Measurements from ENCODE around the gene SP5. TPM values are rescaled to one million over a fixed set of nuclear protein-coding genes. Genes with fewer than 3 reads are reported as not detected.
"Not testable (repeated sequence)": the region's sequence is repeated elsewhere in the genome, so short reads cannot be mapped to it uniquely, and the experiment has no call there.

SP5 gene
- total and polyA plus RNA-seq, 9 donors, result 0.20 to 2.9 (median 0.79) TPM; not detected in 1

DNA sequence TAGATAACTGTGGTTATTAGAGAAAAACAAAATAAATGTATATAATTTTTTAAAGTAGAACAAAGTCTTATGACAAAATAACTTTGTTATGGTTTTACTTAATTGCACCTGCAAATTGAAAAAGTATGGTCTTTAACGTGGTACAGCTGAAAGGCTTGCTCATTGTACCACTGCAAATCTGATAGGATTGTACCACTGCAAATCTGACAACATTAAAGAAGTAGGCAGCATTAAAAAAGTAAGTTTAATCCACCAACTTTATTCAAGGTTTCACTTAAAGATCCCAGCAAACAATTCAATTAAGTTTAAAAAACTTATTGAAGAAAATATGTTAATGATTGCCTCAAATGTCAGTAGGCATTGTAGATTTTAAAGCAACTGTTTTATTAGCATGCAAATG is 4.7 kb downstream of the SP5 start:
- 57 to 85% (median 83%) methylated on average over 1 of the region's 1 CpG for WGBS, 3 donors
- no peaks in the 10 kb centered on the region for H3K27me3 ChIP-seq
- intact Hi-C loops (cut with DNase I), result loop anchor here in 1 of 4 donors (10.0 kb wide), 1 partner anchor 95 kb away; the partner anchor contains the start of gene GAD1

DNA sequence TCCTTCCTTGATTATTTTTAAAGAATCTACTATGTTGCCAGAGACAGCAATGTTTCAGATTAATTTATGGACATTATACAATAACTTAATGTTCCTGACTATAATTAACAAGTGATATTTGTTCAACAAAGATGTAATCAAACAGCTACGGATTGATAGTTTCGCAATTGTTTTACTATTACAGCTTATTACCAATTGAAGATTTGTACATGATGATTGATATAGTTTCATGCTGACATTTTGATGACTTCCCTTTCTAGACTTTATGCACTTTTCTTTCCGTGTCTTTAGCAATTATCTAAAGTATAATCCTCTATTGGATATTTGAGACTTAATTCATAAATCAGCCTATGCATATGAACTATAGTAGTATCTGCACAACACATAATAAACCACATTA is 6.5 kb downstream of the SP5 start:
- TF ChIP-seq, protein P1, sequence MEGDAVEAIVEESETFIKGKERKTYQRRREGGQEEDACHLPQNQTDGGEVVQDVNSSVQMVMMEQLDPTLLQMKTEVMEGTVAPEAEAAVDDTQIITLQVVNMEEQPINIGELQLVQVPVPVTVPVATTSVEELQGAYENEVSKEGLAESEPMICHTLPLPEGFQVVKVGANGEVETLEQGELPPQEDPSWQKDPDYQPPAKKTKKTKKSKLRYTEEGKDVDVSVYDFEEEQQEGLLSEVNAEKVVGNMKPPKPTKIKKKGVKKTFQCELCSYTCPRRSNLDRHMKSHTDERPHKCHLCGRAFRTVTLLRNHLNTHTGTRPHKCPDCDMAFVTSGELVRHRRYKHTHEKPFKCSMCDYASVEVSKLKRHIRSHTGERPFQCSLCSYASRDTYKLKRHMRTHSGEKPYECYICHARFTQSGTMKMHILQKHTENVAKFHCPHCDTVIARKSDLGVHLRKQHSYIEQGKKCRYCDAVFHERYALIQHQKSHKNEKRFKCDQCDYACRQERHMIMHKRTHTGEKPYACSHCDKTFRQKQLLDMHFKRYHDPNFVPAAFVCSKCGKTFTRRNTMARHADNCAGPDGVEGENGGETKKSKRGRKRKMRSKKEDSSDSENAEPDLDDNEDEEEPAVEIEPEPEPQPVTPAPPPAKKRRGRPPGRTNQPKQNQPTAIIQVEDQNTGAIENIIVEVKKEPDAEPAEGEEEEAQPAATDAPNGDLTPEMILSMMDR (IDR thresholded peaks at IDR 0.05), result no peak
- TF ChIP-seq POLR2A (IDR thresholded peaks at IDR 0.05) (no peak), EP300 (IDR thresholded peaks at IDR 0.05) (no peak)
- no peaks in the 10 kb centered on the region for H3K4me1 ChIP-seq (ENCODE audit: insufficient read depth)
- H3K36me3 ChIP-seq, result no peaks in the 10 kb centered on the region
- no peak overlapping the region for H3K4me3 ChIP-seq
- no peaks in the 10 kb centered on the region for H3K9me3 ChIP-seq
- 89 to 93% (median 91%) methylated on average over 3 of the region's 3 CpGs for WGBS, 3 donors
- intact Hi-C loops (cut with DNase I), result no loop called here
- no peak overlapping the region for H3K27ac ChIP-seq
- no peak for DNase-seq
- H3K27me3 ChIP-seq, result no peaks in the 10 kb centered on the region

More for the DNA sequence above, 4.7 kb downstream of the SP5 start:
- H3K4me3 ChIP-seq, result no peak overlapping the region
- no peak overlapping the region for H3K27ac ChIP-seq
- H3K4me1 ChIP-seq (ENCODE audit: insufficient read depth), result peaks cover 10% of the 10 kb centered on the region
- DNase-seq, result no peak
- no peak for TF ChIP-seq EP300 (IDR thresholded peaks at IDR 0.05)
- TF ChIP-seq POLR2A (IDR thresholded peaks at IDR 0.05), result no peak
- TF ChIP-seq, protein P1 (IDR thresholded peaks at IDR 0.05), result no peak
- no peaks in the 10 kb centered on the region for H3K36me3 ChIP-seq
- no peaks in the 10 kb centered on the region for H3K9me3 ChIP-seq

DNA sequence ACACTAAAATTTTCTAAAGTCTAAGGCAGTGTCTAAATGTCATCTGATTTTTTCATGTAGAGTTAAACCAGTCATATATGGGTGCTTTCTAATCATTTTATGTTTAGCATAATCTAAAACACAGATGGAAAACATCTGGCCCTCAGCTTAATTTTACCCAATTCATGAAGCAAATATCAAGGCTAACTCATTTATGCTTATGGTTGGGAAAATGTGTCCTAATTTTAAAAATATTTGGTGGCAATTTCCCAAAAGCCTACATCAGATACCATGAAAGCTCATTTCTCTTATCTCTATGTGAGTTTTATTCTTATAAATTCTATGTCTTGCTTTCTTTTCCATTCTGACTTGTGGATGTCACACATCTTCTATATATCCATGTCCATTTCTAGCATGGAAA is 7.2 kb downstream of the SP5 start:
- Histone ChIP-seq H3K4me1 (ENCODE audit: insufficient read depth) (no peaks in the 10 kb centered on the region), H3K27me3 (no peaks in the 10 kb centered on the region), H3K36me3 (no peaks in the 10 kb centered on the region), H3K27ac (no peak overlapping the region), H3K9me3 (no peaks in the 10 kb centered on the region), H3K4me3 (no peak overlapping the region)
- no peak for TF ChIP-seq EP300 (IDR thresholded peaks at IDR 0.05)
- intact Hi-C loops (cut with DNase I), result no loop called here
- DNase-seq, result no peak

DNA sequence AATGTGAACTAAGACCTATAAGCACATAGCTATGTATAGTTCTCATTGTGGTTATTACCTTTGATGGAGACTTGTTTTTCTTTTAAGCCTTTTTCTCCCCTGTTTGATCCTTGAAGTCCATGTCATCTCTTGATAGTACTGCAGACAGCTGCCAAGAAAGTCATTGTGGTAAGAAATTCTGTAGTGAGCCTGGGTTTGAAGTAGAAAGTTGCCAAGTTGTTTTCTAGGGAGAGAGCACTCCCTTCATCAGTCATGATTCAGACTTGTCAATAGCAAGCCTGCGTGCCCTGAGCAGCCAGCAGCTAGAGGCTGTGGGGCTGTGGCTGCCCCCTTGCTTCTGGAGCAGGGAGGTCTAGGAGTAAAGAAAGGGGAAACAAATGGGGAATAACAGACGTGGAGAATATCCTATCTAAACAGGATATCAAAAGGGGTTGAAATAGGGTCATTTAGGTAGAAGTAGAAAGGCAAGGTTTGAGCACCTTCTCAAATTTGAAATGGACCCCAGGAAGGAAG is 8.4 kb downstream of the SP5 start:
- H3K36me3 ChIP-seq, result no peaks in the 10 kb centered on the region
- no peaks in the 10 kb centered on the region for H3K9me3 ChIP-seq
- no peak overlapping the region for H3K27ac ChIP-seq
- no peak for DNase-seq
- no peak overlapping the region for H3K4me3 ChIP-seq
- H3K27me3 ChIP-seq, result no peaks in the 10 kb centered on the region
- intact Hi-C loops (cut with DNase I), result no loop called here
- WGBS, 3 donors, result 60 to 66% (median 65%) methylated on average over 2 of the region's 2 CpGs
- H3K4me1 ChIP-seq (ENCODE audit: insufficient read depth), result no peaks in the 10 kb centered on the region
- no peak for TF ChIP-seq POLR2A (IDR thresholded peaks at IDR 0.05)
- TF ChIP-seq, protein P1 (IDR thresholded peaks at IDR 0.05), result no peak
- TF ChIP-seq EP300 (IDR thresholded peaks at IDR 0.05), result no peak

DNA sequence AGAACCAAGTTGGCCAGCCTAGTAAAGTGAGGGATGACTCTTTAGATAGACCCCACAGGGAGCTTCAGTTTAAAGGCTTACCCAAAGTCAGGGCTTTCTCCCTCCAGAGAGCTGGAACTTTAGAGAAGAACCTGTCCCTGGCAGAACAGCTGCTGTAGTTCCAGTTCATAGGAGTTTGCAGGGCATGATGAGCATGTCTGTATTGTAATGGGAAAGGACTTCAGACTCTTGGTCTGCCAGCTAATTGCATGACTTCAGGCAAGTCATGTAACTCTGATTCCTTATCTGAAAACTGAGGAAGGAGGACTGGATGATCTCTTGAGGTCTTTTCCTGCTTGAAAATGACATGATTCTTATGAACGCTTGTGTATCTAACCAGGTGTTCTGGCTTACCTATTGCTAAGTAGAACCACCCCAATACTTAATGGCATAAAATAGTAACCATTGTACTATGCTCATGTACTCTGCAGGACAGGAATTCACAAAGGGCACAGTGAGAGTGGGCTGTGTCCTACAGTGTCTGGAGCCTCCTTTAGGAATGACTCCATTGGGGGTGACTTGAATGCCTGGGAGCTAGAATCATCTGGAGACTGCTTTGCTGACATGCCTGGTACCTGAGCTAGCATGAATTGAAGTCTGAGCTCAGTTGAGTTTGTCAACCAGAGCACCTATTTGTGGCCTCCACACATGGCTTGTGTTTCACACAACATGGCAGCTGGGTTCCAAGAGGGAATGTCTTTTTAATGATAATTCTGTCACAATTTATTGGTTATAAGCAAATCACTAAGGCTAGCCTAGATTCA is 18.9 kb downstream of the SP5 start:
- no peak for DNase-seq

DNA sequence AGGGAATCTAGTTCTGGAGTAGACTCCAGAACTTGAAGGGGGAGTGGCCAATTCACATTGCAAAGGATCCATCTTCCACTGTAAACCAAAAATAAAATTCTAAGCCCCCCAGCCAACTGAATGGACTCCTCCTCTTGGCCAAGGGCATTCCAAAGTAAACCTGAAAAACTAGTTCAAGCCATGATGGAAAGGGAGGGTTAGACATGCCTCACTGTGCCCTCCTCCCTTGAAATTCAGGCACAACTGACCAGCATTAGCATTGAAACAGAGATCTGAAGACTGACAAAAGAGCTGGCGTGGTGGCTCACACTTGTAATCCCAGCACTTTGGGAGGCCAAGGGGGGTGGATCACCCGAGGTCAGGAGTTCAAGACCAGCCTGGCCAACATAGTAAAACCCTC is 19.5 kb downstream of the SP5 start:
- H3K27me3 ChIP-seq; H3K4me1 ChIP-seq (ENCODE audit: insufficient read depth); H3K9me3 ChIP-seq; H3K4me3 ChIP-seq; intact Hi-C loops (cut with DNase I); DNase-seq; H3K27ac ChIP-seq; H3K36me3 ChIP-seq: not testable (repeated sequence)
- 66 to 76% (median 70%) methylated on average over 2 of the region's 2 CpGs for WGBS, 3 donors

More for the DNA sequence above, 18.9 kb downstream of the SP5 start:
- intact Hi-C loops (cut with DNase I), result no loop called here
- Histone ChIP-seq H3K27me3 (no peaks in the 10 kb centered on the region), H3K4me1 (ENCODE audit: insufficient read depth) (no peaks in the 10 kb centered on the region), H3K36me3 (no peaks in the 10 kb centered on the region), H3K4me3 (no peak overlapping the region), H3K9me3 (no peaks in the 10 kb centered on the region), H3K27ac (no peak overlapping the region)
- WGBS, 3 donors, result 0 to 47% (median 4%) methylated on average over 1 of the region's 1 CpG
- TF ChIP-seq EP300 (IDR thresholded peaks at IDR 0.05), result no peak
- no peak for TF ChIP-seq POLR2A (IDR thresholded peaks at IDR 0.05)
- TF ChIP-seq, protein P1 (IDR thresholded peaks at IDR 0.05), result no peak
